NCI-H2081 treated with DMSO at 0.1 percent for 48 hours (cell line): Measurements from ENCODE around the gene C3.

Experiments used
- DNase-seq: peaks from one replicate; lab custom pipeline; 2025; lab: John Stamatoyannopoulos, UW

Gene C3

DNA sequence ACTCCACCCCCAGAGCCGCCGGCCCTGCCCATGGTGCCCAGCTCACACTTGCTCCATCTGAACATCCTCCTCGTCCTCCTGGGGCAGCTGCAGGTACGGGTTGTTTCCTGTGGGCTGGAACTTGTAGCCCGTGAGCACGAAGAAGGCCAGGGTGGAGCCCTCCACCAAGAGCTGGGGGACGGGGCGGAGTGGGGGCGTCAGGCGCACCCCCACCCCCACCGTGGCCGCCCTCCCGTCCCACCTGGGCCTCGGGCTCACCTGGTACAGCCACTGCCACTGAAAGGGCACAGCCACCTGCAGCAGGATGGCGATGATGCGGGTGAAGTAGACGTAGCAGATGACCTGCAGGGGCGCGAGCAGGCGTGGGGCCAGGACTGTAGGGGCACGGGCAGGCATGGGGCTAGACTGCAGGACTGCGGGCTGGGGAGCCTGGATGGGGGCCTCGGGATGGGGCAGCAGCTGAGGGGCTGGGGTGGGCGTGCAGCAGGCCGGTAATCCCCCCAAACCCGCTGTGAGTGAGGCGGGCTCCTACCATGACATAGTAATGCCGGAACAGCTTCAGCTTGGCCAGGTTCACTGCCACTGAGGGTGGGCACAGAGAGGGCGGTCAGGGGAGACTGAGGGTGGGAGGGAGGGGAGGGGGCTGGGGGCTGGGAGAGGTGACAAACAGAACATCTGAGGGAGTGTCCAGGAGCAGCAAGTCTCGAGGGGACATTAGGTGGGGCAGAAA, 10.7 kb upstream of the C3 start:
- DNase-seq, result no peak

DNA sequence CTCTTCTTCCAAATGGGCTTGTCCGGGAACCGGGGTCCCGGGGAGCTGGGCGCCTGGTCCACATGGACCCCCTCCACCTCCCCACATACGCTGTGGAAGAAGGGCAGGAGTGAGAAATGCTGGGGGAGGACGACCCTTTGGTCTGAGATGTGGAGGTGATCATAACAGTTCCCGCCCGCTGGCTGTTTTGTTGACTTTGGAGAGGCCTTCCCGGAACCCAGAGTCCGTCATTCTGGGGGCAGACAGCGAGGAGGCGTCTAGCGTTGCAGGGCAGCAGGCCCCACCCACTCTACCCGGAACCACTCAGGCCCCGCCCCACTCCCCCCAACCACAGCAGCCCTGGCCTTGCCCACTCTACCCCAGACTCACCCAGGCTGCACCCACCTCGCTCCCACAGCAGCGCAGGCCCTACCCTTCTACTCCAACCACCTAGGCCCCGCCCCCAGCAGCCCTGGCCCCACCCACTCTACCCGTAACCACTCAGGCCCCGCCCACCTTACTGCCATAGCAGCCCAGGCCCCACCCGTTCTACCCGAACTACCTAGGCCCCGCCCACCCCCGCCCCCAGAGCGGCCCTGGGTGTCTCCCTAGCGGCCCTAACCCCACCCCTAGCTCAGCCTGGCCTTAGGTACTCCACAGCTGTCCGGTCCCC, 9.8 kb upstream of the C3 start:
- no peak for DNase-seq

DNA sequence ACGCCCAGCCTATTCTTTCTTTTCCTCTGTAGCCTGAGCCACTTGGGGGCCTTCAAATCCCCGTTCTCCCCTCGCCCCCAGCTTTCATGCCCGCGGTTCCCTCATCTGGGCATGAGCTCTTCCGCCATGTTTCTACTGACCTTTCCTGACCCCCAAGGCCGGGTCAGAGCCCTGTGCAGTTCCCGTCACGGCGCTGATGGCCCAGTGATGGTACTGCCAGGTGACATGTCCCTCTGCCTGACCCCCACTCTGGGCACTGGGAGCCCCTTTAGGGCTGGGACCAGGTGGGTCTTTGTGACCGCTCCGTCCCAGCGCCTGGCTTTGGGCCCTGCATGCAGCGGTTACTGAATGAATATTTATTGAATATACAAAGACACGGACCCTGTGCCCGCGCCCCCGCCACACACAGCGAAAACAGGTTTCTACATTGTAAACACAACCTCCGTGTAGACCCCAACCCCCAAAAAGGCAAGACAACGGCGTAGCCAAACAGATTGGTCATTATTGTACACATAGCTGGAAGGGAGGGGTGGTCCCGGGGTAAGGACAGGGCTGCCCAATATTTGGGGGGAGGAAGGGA, 9.2 kb upstream of the C3 start:
- no peak for DNase-seq

DNA sequence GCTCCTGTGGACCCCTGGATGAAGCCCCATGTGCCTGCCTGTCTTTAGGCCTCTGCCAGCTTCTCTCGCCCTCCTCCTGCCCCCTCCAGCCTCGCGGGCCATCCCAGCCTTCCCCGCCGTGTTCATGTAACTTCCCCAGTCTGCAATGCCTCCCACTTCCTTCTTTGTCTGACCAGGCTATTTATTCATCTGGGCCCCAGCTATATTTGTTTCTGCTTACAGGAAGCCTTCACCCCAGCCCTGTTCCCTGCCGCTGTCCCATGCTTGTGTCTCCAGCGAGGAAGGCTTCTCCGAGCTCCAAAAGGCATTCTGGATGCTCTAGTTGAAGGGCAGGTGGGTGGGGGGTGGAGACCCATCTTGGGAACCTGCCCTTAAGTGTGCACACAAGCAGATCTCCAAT, 7.9 kb upstream of the C3 start:
- no peak for DNase-seq

DNA sequence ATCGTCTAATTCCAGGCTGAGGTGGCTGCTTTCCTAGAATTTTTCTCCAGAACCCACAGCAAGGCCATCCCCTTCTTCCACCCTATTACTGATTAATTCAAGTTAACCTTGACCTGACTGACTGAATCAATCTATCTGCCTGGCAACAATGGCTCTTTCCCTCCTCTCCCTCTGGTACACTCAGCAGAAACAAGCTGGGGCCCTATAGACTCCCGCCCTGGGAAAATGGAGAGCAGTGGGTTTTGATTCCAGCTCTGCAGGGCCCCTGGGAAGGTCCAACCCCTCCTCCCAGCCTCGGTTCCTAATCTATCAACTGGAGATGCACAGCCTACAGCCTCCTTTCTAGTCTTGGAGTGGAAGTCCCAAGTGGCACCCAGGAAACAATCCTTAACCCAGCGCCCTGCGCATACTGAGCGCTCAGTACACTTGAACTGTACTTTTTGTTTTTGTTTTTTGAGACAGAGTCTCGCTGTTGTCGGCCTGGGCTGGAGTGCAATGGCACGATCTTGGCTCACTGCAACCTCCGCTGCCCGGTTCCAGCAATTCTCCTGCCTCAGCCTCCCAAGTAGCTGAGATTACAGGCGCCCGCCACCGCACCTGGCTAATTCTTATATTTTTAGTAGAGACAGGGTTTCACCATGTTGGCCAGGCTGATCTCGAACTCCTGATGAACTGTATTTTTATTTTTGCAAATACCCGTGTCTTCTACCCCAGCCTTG, 5.2 kb upstream of the C3 start:
- DNase-seq, result no peak

DNA sequence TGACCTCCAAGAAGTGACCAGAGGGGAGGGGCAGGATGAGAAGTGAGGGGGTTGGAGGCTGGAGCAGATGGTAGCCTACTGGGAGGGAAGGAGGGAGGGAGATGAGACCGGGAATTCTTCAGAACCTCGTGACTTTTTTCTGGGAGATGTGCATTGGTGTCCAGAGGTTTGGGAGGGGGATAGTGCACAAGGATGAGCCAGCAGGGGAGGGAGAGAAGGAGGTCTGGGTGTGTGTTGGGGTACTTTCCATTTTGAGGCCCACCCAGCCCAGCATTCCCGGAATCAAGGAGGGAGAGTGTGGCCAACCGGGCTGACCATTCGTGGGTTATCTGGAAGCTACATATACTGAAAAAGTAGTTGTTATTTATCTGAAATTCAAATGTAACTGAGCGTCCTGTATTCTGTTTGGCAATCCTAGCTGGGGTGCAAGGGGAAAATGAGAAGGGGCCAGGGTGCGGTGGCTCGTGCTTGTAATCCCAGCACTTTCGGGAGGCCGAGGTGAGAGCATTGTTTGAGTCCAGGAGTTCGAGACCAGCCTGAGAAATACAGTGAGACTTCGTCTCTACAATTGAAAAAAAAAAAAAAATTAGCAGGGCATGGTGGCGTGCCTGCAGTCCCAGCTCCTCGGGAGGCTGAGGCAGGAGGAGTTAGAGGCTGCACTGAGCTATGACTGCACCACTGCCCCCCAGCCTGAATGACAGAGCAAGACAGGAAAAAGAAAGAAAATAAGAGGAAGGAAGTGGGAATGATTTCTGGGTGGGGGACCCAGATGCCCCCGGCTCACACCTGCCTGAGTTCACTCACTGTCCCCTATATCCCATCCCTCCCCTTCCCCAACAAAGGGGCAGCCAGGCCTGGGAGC, 4.4 kb upstream of the C3 start:
- DNase-seq, result no peak

DNA sequence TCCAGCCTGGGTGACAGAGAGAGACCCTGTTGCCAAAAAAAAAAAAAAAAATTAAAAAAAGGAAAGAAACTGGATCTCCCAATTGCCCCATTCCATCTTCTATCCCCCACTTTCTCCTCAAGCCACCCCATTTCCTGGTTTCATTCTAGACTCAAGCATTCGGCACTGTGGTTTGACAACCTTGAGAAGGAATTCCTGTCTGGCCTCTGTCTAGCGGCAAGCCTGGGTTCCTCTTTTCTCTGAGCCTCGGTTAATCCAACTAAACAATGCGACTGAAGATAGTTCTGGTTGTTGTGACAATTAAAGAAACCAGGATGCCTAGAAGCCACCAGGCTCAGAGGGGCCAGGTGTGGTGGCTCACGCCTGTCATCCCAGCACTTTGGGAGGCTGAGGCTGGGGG, 3.3 kb upstream of the C3 start:
- no peak for DNase-seq

DNA sequence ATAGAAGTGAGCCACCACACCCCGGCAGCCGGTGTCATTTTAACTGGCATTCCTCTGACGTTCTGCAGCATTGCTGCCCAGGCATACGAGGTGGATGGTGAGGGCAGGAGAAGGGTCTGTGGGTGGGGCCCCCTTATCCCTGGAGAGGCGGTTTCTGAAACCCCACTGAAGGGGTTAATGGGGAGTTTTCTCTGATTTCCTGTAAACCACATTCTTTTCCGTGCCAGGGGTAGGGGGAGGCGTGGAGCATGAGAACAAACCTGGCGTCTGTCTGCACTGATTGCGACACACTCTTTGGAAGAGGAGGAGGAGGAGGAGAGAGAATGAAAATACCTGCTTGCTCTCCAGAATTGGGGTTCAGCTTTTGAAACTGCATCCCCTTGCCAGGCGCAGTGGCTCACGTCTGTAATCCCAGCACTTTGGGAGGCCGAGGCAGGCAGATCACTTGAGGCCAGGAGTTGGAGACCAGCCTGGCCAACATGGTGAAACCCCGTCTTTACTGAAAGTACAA, 2.7 kb upstream of the C3 start:
- DNase-seq, result no peak

DNA sequence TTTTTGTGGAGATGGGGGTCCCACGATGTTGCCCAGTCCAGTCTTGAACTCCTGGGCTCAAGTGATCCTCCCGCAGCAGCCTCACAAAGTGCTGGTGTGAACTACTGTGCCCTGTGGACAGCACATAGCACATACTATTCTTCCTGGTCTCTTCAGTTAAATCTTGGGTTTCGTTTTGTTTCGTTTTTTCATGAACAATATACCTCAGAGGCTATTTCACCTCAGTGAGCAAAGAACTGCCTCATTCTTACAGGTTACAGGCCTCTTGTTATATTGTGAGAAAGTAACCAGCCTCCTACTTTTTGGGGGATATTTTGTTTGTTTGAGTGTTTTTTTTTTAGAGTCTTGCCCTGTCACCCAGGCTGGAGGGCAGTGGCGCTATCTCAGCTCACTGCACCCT, 1.3 kb upstream of the C3 start:
- DNase-seq, result no peak

DNA sequence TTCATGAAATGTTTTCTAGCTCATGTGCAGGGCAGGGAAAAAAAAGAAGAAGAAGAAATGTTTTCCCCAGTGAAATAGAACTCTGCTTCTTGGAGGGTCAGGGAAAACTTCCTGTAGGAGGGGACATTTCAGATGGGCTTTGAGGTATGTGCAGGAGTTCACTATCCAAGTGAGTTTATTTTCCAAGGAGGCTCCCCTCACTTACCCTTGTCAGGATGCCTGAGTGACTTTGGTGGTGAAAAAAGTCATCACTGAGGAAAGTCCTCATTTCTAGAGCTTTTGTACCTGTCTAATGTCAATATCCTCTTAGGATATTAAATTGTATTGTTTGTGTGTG, 656 bp upstream of the C3 start:
- DNase-seq, result no peak

DNA sequence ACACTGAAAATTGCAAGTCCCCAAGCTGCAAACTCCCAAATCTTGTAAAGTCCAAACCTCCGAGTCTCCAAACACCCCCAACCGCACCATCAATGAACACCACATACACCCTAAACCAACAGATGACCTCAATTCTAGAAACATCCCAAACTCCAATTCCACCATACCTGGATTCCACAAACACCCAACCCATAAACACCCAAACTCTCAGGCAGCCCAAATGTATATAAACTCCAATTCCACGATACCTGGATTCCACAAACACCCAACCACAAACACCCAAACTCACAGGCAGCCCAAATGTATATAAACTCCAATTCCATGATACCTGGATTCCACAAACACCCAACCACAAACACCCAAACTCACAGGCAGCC, 470 bp downstream of the C3 start:
- DNase-seq, result no peak

DNA sequence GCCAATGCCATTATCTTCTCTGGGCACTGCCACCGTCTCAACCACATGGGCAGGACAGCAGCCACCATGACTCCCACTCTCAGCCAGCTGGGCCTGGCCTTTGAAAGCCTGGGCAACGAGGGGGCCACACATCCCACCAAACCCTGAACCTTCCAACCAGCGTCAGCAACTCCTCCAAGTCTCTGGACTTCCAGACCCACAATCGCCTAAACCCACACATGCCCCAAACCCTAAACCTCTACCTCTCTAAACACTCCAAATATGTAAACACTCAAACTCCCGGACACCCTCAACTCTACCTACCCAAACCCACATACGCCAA, 949 bp downstream of the C3 start:
- DNase-seq, result no peak

DNA sequence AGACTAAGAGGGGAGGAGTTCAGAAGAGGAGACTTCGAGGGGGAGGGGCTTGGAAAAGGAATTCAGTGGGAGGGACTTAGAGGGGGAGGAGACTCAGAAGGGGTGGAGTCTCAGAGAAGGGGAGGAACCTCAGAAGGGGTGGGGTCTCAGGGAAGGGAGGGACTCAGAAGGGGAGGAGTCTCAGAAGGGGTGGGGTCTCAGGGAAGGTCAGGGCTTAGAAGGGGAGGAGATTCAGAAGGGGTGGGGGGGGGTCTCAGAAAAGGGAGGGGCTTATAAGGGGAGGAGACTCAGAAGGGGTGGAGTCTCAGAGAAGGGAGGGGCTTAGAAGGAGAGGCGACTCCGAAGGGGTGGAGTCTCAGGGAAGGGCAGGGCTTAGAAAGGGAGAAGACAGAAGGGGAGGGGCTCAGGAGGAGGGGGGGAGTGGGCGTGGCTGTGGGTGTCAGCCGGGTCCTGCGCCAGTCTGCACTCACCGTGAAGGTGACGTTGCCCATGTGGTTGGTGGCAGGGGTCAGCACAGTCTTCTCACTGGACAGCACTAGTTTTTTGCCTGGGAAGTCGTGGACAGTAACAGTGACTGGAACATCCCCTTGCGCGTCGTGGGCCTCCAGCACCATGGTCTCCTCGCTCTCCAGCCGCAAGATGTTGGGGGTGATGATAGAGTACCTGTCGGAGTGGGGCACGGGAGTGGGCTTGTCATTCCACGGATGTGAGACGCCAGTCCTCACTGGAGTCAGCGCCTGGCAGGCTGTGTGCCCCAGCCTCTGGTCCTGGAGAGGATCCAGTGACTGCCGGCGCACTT, 1.5 kb downstream of the C3 start:
- DNase-seq, result no peak

DNA sequence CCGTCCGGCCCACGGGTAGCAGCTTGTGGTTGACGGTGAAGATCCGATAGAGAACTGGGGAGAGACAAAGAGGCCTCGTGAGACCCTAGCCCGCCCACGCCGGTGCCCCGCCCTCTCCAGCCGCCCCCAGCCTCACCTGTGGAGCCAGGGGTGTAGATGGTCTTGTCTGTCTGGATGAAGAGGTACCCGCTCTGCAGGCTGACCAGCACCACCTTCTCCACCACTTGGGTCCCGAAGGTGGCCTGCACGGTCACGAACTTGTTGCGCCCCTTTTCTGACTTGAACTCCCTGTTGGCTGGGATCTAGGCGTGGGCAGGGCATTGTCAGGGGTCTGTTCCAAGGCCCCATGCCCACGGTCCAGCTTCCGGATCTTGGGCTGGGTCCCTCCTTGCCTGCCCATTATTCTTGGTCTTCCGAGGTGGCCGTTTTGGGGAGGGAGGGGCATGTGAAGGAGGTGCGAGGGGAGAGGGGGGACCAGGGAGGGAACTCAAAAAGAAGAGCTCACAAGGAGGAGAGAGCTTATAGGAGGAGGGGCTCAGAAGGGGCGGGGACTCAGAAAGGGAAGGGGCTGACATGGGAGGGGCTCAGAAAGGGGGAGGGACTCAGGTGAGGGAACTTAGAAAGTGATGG, 2.2 kb downstream of the C3 start:
- DNase-seq, result no peak

DNA sequence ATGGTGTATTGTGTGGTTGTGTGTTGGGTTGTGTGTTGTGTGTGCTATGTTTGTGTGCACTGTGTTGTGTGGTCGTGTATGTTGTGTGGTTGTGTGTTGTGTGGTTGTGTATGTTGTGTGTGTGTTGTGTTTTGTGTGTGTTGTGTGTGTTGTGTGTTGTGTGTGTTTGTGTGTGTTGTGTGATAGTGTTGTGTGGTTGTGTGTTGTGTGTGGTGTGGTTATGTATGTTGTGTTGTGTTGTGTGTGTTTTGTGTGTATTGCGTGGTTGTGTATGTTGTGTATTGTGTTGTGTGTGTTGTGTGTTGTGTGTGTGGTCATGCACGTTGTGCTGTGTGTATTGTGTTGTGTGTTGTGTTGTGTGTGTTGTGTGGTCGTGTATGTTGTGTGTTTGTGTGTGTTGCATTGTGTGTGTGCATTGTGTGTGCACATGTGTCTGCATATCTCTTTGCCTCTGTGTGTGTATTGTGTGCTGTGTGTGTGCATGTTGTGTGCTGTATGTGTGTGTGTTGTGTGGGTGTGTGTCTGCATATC, 2.9 kb downstream of the C3 start:
- no peak for DNase-seq

DNA sequence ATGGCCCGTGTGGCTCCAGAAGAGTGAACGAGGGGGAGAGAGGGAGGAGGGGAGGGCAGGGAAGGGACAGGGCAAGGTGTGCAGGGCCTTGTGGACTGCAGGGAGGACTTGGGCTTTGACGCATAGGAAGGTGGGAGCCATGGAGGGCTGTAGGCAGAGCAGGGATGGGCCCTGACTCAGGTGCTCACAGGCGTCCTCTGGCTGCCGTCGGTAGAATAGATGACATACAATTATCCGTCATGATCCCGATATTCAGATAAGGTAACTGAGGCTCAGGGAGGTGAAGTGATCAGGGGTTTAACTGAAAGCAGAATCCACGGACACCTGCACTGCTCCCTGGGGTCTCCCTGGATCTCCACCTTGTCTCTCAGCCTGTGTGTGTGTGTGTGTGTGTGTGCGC, 3.4 kb downstream of the C3 start:
- DNase-seq, result no peak

DNA sequence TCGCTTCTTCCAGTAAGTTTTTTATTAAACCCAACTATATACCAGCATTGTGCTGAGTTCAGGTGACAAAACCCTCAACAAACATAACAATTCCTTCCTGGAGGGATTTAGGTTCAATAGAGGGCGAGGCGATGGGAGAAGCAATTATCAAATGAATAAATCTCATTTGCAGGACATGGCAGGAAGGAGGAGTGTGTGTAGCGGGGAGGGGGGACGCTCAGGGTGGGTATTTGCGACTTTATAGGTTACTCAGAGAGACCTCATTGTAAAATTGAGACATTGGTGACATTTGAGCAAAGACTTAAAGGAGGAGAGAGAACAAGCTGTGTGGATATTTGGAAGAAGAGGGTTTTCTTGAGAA, 3.9 kb downstream of the C3 start:
- DNase-seq, result no peak

DNA sequence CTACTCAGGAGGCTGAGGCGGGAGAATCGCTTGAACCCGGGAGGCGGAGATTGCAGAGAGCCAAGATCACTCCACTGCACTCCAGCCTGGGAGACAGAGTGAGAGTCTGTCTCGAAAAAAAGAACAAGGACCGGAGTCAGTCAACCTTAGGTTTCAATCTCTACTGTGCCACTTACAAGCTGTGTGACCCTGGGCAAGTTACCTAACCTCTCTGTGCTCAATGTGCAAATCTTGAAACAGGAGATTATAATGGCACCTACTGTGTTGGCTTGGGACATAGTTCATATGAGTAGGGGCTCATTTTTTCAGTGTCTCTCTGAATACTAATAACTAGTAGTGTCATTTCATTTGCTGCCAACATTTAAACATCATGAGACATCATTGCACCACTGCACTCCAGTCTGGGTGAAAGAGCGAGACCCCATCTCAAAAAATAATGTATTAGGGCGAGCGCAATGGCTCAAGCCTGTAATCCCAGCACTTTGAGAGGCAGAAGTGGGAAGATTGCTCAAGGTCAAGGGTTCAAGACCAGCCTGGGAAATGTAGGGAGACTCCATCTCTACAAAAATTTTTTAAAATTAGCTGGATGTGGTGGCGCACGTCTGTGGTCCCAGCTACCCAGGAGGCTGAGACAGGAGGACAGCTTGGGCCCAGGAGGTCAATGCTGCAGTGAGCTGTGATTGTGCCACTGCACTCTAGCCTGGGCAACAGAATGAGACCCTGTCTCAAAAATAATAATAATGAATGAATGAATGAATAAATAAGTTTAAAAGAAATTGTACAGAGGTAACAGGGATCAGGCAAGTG, 5.5 kb downstream of the C3 start:
- no peak for DNase-seq

DNA sequence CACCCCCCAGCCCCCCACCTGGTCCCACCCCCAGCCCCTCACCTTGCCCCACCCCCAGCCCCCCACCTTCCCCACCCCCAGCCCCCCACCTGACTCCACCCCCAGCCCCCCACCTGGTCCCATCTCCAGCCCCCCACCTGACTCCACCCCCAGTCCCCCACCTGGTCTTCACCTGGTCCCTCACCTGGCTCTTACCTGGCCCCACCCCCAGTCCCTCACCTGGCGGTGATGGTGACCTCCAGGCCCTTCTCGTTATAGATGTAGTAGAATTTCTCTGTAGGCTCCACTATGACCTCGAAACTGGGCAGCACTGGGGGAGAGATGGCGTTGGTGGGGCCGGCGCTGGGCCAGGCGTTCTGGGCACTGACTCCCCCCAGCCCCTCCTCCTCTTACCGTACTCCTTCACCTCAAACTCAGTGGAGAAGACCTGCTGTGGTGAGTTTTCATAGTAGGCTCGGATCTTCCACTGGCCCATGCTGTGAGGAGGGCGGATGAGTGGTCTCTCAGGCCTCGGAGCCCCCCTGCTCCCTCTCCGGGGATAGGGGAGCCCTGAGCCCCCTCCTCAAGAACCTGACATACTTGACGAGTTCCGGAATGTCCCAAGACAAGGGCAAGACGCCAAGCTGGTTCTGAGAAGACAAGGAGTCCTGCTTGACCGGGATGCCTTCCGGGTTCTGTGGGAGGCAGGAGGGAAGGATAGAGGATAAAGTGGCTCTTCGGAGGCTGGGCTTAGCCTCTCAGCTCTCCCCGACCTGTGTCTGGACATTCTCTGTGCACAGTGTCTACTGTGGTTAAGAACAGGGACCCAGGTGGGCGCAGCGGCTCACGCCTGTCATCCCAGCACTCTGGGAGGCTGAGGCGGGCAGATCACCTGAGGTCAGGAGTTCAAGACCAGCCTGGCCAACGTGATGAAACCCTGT, 6.4 kb downstream of the C3 start:
- no peak for DNase-seq
